A549 treated with AZD9567 at 1 μM for 4 hours (cell line): ENCODE results near the gene INTS15. TPM values are rescaled to one million over a fixed set of nuclear protein-coding genes. Genes with fewer than 3 reads are reported as not detected.

Source experiments
- total RNA-seq: library from RNA; stranded (reverse); fragments of 200-300 nt; extraction: Qiagen RNA extraction; gene quantifications from 5 replicates; pipeline ENCODE4 v1.2.3, GENCODE V29; 2022; ENCODE audit not compliant: insufficient read depth

The INTS15 gene
- total RNA-seq, result 26.8 to 41.6 TPM (median 28.6 TPM) in 5 replicates

DNA sequence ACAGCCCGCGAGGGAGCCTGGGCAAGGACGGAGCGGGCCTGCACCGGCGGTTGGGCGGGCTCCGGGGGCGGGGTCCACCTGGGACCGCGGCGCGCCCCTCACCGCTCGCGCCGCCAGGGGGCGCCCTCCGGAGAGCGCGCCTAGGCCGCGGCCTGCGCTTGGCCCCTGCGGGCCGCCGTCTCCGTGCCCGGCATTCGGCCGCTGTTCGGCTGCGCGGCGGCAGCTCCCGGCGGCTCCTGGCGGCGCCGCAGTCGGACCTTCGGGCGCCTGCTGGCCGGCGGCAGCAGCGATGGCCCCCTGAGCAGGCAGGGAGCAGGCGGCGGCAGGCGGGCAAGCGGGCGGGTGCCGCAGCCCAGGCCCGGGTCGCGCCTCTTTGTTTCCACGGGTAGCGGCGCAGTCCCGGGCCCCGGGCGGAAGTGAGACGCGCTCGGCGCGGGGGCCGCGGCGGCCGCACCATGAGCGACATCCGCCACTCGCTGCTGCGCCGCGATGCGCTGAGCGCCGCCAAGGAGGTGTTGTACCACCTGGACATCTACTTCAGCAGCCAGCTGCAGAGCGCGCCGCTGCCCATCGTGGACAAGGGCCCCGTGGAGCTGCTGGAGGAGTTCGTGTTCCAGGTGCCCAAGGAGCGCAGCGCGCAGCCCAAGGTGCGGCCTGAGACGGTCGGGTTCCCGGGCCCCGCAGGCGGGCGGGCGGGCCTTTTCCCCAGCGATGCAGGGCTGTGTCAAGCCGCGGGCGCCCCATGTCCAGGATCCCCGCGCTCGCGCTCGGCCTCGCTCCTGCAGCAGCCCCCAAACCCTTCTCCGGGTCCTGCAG lies at the start of gene INTS15:
INTS15 (plus strand) TSS at position 193 of the 816 bp plus-strand sequence; CDS start at position 456, 263 bp downstream.

DNA sequence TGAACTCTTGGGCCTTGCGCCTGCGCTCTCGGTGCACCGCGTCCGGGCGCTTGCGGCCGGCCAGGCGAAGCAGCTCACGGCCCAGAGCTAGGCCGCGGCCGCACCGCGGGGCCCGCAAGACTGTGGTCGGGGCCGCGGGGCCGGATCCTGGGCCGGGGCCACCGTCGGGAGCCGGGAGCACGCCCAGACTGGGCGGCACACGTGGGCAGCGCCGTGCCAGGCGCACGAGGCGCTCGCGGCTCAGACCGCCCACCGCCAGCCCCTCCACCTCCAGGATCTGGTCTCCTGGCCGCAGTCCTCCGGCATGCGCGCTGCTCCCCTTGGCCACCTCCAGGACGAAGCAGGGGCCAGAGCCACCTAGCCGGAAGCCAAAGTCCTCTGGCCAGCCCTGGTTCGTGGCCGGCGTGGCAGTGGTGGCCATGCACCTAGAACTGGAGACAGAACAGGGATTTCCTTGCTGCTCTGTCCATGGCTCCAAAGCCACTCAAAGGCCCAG lies 38.8 kb upstream of the INTS15 start, which contains the start of gene GRID2IP:
GRID2IP (minus strand) TSS at position 446 of the 496 bp plus-strand sequence; CDS start at position 421, 25 bp downstream.

DNA sequence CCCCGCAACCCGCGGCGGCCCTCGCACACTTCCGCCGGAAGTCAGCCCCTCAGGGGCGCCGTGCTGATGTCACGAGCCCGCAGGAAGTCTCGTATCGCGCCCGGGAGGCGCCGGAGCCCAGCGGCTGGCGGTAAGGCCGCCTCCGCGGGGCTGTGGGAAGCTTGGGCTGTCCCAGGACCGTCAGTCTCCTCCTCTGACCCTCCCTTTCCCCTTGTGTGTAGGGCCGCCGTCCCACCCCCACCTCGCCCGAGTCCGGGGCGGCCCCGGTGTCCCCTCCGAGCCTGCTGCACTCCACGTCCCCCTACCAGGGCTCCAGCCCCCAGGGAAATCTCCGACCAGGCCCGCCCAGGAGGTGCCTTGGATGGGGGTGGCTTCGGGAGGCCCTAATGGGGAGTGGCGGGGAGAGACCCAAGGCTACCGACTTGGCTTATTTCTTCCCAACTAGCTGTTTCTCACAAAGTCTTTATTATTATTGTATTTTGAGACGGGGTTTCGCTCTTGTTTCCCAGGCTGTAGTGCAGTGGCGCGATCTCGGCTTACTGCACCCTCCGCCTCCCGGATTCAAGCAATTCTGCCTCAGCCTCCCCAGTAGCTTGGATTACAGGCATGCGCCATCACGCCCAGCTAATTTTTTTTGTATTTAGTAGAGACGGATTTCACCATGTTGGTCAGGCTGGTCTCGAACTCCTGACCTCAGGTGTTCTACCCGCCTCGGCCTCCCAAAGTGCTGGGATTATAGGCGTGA lies 12.3 kb upstream of the INTS15 start, which contains the start of gene ZDHHC4:
ZDHHC4 (plus strand) TSS at position 86 of the 745 bp plus-strand sequence. CDS start 3,108 bp downstream, outside the sequence.

DNA sequence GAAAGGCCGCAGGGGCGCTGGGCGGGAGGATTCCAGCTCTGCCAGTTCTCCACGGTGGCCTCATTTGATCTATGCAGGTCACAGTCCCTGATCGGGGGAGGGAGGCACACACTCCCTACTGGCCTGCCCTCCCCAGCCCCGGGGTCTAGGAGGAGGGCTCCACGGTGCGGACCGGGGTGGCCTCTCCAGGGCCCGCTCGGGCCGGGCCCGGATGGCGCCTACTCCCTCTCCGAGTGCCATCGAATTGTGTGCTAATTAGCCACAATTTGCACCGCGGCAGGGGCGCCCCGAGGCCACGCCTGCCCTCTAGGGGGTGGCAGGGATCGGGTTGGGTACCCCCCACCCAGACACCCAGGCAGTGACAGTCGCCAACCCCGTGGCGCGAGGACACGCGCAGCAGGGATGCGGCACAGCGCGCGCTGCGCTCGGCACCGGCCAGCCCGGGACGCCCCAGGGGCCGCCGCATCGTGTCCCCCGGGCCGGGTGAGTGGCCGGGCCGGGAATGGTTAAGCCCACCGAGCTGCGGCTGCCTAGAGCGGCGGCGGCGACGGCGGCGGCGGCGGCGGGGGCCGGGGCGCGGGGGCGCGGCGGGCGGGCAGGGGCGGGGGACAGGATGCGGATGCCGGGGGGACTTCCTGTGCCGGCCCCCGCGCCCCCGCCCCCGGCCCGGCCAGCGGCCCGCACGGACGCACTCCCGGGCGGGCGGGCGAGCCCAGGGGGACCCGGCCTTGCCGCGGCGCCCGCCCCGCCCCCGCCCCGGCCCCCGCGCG lies 25.3 kb downstream of the INTS15 start, which contains the start of gene ZNF853:
ZNF853 (plus strand) TSS at position 658 of the 770 bp plus-strand sequence. CDS start 565 bp downstream, outside the sequence.

GRCh38 chr7:6636741-6637543 lies 47.1 kb downstream of the INTS15 start, which contains the start of gene ZNF316:
Gene ZNF316, plus strand, starts transcription at chr7:6637318. Its CDS starts 5,092 bp downstream, at chr7:6642410.

Other genes starting within 250 kb of the INTS15 start
- 16.3 to 19.2 TPM (median 17.1 TPM) in 5 replicates for gene FAM220A, start 241.1 kb upstream of the INTS15 start, total RNA-seq
- 282 to 384 TPM (median 381 TPM) in 5 replicates for gene RAC1, start 215.5 kb upstream of the INTS15 start, total RNA-seq
- gene DAGLB, start 142.1 kb upstream of the INTS15 start, total RNA-seq, result 21.1 to 28.6 TPM (median 23.1 TPM) in 5 replicates
- 130 to 144 TPM (median 138 TPM) in 5 replicates for gene KDELR2, start 105.9 kb upstream of the INTS15 start, total RNA-seq
- 0.06 TPM in 1 of 5 replicates, not detected in the others for gene GRID2IP, start 38.6 kb upstream of the INTS15 start, total RNA-seq
- 32.4 to 51.6 TPM (median 49.1 TPM) in 5 replicates for gene ZDHHC4, start 12.6 kb upstream of the INTS15 start, total RNA-seq
- 1.7 to 2.4 TPM (median 2.0 TPM) in 5 replicates for gene ZNF853, start 25.6 kb downstream of the INTS15 start, total RNA-seq
- gene ZNF316, start 47.3 kb downstream of the INTS15 start, total RNA-seq, result 9.6 to 14.1 TPM (median 13.7 TPM) in 5 replicates
- 9.6 to 12.1 TPM (median 11.5 TPM) in 5 replicates for gene ZNF12, start 116.9 kb downstream of the INTS15 start, total RNA-seq
- 0.06 to 0.27 TPM (median 0.09 TPM) in 4 of 5 replicates, not detected in the other for gene RSPH10B2, start 164.1 kb downstream of the INTS15 start, total RNA-seq
- 17.2 to 31.0 TPM (median 24.3 TPM) in 5 replicates for gene CCZ1B, start 236.3 kb downstream of the INTS15 start, total RNA-seq